COR-L47 (cell line): Measurements from ENCODE around the gene HNRNPUL2.
"Not testable (repeated sequence)": the region's sequence is repeated elsewhere in the genome, so short reads cannot be mapped to it uniquely, and the experiment has no call there.

Source experiments
- DNase-seq: peaks from one replicate; lab custom pipeline; 2025; lab: John Stamatoyannopoulos, UW

Gene HNRNPUL2

DNA sequence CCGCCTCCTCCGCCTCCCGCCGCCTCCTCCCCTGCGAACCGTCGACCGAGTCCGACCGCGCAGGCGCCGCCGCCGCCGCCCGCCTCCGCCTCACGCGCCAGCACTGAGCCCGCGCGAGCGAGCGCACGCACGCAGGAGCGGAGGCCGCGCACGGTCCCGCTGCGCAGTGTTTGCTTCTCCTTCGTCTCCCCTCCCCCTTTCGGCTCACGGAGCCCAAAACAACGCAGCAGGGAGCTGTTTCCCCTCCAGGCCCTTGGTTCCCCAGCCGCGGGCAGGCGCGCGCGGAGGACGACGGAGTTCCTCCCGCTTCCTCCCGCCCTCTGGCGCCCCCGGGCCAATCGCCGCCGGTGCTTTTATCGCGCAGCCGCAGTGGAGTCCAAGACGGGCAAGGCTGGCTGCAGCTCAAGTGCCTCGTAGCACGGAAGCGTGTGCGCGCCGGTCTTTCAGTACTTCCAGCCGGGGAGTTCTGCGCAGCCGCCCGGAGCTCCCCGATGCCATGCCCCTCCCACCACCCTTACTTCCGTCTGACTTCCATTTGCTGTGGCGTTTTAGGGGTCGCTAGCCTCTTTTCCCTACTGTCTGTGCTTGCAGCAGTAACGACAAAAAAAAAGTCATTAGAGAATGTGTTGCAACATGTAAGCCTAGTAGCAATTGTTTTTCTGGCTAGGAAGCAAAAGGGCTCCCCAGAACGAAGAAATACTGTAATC is at the start of gene HNRNPUL2:
TSS of gene HNRNPUL2 (minus strand) at position 293 of the 707 bp plus-strand sequence. CDS start 301 bp downstream, outside the sequence.
- DNase-seq, result peak; percentile 100

DNA sequence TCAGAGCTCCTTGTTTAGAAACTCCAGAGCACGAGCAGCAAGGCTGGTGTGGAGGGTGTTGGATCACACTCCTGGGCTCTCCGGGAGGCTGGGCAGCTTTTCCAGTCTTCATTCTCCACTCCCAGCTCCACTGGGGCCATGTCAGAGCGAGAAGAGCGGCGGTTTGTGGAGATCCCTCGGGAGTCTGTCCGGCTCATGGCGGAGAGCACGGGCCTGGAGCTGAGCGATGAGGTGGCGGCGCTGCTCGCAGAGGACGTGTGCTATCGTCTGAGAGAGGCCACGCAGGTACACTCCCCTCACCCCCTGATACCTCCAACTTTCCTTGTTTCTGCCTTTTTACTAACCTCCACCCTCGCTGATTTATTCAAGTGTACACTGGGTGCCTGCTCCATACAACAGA is 48.4 kb upstream of the HNRNPUL2 start:
- DNase-seq, result no peak

DNA sequence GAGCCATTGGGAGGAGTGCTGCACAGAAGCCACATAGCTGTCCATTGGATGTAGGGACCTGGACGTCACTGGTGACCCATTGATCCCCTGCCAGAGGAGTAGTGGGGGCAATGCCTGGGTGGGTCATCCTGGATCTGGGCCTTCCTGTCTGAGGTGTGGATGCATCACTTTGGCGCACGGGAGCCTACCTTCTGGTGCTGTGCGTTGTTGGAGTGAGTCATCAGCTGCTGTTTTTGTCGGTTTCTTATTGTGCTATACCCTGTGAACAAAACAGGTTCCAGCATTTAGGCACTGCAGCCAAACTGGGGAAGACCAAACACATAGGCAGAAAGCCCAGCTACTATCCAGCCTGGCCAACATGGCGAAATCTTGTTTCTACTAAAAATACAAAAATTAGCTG is 47.1 kb upstream of the HNRNPUL2 start:
- no peak for DNase-seq

DNA sequence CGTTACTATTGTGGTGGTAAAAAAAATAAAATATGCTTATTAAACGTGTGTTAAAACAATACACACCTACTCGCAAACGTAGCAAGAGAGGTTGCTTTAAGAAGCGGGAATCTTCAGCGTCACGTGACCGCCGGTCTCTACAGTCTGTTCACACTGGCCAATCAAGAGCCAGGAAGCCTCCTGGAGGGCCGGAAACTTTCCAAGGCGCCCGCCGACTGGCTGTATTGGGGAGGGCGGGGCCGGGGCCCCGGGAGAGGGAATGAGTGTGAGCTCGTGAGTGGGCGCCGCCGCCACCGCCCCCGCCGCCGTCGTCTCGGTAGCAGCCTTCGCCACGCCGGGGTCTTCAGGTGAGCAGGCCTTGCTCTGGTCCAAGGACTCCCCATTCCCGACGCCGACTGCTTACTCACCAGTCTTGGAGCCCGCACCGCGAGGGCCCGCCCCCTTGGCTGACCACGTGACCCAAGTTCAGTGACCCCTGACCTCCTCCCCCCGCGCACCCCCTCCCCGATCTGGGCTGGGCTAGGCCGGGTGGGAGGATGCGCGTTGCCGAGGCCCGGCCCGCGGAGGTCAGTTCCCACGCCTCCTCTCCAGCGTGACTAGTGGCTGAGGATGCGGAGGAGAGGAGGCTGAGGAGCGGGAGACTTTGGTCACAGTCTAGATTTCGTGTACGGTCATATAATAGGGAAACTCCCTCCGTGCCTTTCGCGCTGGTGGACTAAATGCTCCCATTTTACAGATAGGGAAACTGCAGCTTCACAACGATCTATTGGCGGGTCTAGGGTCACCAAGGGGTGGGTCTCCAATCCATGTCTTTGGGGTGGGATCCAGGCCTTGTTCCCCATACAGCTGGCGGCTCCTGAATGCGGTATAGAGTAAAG is 44.1 kb upstream of the HNRNPUL2 start, which contains the start of gene TAF6L:
TSS of gene TAF6L (plus strand) at position 253 of the 878 bp plus-strand sequence. CDS start 4,388 bp downstream, outside the sequence.
- DNase-seq, result peak; percentile 97

DNA sequence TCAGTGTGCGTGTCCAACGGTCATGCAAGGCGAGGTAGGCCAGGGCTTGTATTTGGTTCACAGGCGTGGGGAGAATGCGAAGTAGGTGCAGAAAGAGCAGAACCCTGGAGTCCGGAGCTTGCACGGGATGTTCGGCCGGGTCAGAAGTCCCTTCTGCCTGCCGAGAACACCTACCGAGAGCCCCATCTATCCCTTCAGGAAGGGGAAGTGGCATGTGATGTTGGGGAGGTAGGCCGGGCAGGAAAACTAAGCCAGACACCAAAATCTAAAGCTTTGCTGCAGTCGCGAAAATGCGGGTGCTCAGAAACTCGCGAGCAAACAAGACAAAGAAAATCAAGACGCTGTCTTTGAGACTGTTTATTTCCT is 43.5 kb upstream of the HNRNPUL2 start:
- DNase-seq, result peak; percentile 27

DNA sequence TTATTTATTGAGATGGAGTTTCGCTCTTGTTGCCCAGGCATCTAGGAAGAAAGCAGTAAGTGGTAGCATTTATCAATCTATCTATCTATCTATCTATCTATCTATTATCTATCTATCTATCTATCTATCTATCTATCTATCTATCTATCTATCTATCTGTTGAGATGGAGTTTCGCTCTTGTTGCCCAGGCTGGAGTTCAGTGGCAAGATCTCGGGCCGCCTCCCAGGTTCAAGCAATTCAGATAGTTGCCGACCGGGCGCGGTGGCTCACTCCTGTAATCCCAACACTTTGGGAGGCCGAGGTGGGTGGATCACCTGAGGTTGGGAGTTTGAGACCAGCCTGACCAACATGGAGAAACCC is 33.6 kb upstream of the HNRNPUL2 start:
- not testable (repeated sequence) for DNase-seq

DNA sequence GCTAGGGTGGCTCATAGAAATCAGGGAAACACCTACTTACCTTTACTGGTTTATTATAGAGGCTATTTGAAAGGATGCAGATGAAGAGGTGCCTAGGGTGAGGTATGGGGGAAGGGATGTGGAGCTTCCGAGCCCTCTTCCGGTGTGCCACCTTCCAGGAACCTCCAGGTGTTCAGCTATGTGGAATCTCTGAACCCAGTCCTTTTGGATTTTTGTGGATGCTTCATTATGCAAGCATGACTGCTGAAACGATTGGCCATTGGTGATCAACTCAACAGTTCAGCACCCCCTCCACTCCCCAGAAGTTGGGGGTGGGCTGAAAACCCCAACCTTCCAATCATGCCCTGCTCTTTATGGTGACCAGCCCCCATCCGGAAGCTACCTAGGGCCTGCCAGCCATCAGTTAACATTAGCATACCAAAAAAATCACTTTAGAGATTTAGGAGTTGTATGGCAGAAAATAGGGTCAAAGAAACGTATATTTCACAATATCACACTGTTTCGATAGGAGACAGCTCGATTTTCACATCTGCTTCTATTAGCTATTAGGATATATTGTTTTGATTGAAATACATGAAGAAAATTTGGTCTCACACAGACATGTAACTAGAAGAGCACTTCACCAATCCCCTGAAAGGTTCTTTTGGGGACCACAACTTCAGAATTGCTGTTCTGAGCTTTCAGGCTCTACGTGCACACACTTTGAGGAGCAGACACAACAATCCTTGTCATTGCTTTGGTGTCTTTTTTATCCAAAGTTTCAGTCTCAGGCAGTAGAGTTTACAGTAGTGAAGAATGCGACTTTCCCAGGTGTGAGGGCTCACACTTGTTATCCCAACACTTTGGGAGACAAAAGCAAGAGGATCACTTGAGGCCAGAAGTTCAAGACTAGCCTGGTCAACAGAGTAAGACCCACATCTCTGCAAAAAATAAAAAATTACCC is 30.9 kb upstream of the HNRNPUL2 start:
- no peak for DNase-seq

DNA sequence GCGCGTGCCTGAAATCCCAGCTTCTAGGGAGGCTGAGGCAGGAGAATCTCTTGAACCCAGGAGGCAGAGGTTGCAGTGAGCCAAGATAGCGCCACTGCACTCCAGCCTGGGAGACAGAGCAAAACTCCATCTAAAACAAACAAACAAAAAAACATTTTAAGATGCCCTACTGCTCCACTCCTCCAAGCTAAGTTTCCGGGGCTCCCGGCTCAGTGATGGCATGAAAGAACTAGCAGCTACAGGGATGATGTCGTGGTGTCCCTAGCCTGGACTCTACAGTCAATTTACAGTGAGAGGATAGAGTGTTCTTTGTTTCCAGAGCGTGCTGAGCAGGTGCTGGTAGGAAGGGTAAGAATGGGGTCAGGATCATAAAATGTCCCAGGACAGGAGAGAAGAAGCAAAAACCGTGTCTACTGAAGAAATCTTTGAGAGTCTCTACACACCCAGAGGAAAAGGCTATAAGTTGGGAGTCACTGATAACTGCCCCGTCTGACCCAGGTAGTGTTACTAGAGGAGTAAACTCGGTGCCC is 27.9 kb upstream of the HNRNPUL2 start:
- no peak for DNase-seq

DNA sequence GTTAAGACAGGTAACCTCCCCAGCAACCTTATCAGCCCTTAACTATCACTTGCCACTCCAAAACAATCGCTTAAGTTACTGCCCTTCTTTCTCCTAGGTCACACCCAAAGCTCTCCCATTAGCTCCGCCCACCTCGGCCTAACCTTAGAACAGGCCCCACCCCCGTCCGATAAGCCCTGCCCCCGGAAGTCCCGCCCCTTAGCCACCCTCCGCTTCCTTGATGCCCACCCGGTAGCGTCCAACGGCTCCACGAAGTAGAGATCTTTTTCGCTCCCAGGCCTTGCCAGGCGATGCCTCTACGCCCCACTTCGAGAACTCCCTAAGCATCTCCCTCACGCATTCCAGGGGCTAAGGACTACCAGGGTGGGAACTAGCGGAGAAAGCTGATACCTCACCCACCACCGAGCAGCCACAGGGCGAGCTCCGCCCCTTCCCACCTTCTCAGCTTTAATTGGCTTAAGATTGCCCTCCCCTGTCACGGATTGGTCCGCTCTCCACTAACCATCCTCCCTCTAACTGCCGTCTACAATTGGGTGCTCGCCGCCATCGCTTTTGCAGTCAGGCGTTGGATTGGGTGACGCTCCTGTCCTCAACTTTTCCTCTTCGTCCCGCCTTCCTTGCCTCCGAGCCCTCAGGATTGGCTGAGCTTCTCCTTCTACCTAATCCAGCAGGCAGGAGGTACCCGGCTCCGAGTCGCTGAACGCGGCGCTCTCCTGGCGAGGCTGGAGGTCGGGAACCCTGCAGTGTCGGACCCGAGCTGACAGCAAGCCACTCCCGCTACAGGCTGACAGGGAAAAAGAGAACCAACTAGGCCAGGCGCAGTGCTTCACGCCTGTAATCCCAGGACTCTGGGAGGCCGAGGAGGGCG is 26.7 kb upstream of the HNRNPUL2 start, which contains the start of gene ZBTB3:
TSS of gene ZBTB3 (minus strand) at position 425 of the 868 bp plus-strand sequence. CDS start 496 bp downstream, outside the sequence.
- peak; percentile 97 for DNase-seq

DNA sequence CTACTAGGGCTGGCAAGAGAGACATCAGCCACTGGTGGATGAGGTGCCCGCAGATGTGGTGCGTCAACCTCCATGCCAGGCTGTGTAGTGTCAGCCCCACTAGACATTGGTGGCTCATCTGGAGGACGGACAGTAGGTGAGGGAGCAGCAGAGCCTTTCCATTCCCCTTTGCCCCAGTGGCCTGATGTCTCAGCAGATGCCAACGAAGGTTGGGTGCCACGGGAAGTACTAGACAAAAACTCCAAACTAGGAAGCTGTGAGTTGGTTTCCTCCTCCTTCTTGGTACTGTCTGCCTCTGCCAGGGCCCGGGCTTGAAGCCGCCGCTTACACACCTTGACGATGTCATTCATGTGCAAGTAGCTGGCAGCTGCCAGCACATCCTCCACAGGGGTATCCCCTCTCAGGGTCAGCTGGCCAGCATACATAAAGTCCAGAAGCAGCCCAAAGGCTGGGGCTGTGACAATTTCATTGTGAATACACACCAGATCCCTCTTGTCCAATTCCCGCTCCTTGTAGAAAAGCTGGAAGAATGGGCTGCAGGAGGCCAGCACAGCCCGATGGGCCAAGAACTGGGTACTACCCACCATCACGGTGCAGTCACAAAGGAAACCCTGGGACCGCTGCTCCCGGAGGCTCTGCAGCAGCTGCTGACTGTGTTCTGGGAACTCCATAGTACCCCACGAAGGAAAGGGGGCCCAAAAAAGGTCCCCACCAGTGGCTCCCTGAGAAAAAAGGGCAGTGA is 25.9 kb upstream of the HNRNPUL2 start:
- no peak for DNase-seq

DNA sequence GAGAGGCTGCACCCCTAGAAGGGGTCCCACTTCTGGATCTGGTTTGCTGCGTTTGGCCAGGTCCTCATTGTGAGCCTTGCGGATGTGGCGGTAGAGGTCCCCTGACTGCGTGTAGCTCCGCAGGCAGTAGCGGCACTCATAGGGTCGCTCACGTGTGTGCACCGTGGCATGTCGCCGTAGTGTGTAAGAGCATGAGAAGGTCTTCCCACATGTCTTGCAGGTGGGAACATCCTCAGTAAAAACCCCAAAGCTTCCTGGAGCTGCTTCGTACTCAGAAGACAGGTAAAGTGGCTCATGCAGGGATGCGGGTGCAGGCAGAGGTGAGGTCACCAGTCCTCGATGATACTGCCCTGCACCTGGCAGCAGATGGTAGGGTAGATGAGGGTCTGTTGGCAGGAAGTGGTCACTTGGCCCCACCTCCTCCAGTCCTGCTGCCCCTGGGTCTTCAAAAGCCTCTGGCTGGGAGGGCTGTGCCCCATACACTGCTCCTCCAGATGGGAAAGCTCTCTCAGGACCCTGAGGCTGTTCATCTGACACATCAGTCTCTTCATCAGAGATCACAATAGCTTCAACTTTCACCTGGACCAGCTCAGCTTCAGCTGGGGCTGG is 25.0 kb upstream of the HNRNPUL2 start:
- DNase-seq, result no peak

DNA sequence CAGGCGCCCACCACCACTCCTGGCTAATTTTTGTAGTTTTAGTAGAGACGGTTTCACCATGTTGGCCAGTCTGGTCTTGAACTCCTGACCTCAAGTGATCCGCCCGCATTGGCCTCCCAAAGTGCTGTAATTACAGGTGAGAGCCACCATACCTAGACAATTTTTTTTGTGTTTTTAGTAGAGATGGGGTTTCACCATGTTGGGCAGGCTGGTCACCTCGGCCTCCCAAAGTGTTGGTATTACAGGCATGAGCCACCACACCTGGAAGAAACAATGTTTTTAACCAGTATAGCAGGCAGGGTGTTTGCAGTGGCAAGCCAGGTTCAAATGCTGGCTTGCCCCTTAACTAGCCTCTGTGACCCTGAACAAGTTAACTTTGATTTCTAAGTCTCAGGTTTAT is 22.7 kb upstream of the HNRNPUL2 start:
- not testable (repeated sequence) for DNase-seq

DNA sequence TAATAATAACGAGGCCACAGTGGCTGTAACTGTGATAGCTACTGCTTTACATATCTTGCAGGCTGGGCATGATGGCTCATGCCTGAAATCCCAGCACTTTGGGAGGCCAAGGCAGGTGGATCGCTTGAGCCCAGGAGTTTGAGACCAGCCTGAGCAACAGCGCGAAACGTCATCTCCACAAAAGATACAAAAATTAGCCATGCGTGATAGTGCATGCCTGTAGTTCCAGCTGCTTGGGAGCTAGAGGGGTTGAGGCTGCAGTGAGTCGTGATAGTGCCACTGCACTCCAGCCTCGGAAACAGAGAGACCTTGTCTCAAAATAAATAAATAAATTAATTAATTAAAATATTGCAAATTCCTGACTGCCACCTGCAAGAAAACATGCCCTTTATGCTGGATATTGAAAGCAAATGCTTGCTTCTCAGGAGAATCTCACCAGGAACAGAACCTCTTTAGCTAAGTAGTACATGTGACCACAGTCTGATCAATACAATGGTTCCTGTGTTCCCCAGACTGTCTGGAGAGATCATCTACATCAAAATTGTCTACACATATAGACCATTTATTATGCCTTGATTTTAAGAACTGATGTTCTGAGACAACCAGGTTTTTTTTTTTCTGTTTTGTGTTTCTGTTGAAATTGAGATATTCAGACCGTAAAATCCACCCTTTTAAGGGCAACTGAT is 20.4 kb upstream of the HNRNPUL2 start:
- DNase-seq, result no peak

DNA sequence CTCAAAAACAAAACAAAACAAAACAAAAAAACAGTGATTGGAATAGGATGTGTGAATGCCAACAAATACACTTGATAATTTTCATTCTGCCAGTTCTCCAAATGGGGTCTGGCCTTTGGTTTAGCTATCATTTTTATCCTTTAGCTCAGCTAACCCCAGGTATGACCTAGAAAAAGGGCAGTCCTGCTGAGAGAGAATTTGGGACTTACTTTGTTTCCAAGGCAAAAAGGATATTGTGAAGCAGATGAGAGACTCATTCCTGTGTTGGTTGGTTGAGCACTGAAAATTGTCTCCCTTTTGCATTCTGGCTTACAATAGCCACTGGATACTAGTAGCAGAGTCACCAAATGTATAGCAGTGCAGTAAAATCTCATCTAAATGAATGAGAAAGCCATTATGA is 9.9 kb upstream of the HNRNPUL2 start:
- no peak for DNase-seq

DNA sequence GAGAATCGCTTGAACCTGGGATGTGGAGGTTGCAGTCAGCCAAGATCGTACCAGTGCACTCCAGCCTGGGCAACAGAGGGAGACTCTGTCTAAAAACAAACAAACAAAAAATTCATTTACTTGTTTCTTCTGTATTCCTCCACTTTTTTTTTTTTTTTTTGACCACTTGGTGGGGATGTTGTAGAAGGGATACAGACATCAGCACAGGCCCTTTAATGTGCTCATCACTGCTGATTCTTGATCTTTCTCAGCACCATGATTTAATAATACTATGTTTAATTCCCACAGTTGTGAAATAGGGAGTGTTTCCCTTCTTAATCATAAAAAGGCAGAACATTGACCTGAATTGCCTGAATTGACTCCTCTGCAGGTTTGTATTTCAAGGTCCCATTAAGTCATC is 5.6 kb upstream of the HNRNPUL2 start:
- peak; percentile 25 for DNase-seq

DNA sequence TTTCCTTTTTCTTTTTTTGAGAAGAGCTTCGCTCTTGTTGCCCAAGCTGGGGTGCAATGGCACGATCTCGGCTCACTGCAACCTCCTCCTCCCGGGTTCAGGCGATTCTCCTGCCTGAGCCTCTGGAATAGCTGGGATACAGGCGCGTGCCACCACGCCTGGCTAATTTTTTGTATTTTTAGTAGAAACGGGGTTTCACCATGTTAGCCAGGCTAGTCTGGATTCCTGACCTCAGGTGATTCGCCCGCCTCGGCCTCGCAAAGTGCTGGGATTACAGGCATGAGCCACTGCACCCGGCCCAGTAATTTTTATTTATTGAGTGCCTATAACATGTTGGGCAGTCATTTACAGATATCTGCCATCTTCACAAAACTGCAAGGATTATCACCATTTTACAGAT is 2.8 kb upstream of the HNRNPUL2 start:
- DNase-seq, result not testable (repeated sequence)

DNA sequence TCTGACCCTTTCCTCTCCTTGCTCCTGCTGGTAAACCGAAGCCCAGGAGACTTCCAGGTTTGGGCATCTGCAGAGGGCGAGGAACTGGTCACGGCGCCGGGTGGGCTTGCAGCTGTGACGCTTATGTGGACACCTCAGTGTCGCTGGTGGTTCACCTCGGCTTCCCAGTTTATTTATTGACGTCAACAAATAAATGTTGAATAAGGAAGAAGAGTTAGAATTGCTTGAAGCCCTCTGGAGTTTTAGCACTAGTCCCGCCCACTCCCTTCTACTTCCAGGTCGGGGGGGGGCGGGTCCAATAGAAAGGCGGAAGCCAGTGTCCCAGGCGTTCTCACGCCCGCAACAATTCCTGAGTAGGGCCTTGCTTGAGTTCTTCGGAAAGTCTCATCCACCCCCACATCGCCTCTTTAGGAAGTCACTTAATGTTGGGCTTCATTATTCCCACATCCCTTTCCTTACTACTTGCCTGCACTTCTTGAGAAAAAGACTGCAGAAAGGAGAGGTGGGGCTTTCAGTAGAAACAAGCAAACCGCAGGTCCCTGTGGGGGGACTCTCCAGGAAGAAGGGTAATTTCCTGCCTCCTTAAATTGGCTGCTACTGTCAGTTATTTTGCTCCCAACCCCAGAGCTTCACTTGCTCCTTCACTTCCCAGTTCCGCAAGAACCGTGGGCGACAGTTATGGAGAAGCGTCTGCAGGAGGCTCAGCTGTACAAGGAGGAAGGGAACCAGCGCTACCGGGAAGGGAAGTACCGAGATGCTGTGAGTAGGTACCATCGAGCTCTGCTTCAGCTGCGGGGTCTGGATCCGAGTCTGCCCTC is 1.1 kb upstream of the HNRNPUL2 start, which contains the start of gene TTC9C:
TSS of gene TTC9C (plus strand) at position 316 of the 818 bp plus-strand sequence. CDS start at position 679, 363 bp downstream.
- peak; percentile 75 for DNase-seq

DNA sequence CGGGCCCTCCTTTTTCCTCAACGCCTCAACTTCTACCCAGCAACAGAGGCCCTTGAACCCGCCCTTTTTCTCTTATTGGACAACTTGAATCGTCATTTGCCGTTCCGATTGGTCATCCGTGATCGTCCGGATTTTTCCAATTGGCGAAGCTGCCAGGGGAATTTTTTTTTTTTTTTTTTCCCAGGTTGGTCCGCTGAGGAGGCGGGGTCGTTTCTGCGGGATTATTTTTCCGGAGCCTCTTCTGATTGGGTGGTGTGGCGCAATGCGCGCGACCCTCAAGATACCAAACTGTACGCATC is 564 bp upstream of the HNRNPUL2 start:
- DNase-seq, result peak; percentile 98
